T follicular helper cell (primary cell): ENCODE measurements around the gene GPX3.

Experiments
- DNase-seq: peaks from one replicate; pipeline ENCODE4 v3.0.0-alpha.2; 2020; ENCODE audit warnings: low read depth

The GPX3 gene

DNA sequence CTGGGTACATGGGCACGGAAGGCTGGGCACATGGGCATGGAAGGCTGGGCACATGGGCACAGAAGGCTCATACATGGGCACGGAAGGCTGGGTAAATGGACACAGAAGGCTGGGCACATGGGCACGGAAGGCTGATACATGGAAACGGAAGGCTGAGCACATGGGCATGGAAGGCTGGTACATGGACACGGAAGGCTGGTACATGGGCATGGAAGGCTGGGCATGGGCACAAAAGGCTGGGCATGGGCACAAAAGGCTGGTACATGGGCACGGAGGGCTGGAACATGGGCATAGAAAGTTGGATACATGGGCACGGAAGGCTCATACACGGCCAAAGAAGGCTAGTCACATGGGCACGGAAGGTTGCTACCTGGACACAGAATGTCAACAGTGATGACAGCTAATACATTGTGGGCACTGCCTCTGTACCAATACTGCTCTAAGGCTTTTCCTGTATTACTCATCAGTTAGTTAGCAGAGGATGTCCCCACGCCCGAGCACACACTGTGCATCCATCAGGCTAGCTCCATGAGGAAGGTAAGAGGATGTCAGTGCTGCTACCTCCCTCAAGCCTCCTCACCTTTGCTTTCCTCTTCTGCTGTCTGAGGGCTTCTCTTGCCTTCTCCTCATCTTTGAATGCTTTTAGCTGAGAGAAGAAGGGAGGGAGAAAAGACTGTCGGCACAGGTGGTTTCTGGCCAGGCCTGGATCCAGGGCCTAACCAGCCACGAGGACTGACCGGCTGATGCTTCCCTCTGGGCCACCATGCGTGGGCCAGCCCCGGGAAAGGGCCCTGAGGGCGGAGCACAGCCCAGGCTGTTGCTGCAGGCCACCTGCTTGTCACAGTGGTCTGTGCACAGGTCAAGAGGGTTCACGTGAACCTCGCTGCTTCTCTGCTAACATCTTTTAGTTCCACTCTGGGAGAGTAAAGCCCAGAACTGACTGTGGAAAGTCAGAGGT, 14.3 kb downstream of the GPX3 start:
- no peak for DNase-seq

DNA sequence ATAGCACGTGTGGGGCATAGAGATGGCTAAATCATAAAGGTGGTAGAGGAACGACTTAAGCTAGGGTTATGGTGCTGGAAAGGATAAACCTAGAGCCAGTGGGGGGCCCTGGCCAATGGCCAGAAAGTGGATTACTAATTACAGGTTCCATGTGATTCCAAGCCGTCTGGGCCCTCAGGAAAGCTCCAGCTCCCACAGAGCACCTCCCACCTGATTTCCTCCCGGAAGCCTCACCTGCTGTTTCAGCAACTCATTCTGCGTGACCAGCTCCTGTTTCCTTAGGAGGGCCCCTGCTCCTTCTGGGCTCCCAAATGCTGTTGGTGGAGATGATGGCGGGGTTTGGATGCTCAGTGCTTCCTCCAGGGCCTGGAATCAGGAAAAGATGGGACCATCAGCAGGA, 16.2 kb downstream of the GPX3 start:
- DNase-seq, result no peak

DNA sequence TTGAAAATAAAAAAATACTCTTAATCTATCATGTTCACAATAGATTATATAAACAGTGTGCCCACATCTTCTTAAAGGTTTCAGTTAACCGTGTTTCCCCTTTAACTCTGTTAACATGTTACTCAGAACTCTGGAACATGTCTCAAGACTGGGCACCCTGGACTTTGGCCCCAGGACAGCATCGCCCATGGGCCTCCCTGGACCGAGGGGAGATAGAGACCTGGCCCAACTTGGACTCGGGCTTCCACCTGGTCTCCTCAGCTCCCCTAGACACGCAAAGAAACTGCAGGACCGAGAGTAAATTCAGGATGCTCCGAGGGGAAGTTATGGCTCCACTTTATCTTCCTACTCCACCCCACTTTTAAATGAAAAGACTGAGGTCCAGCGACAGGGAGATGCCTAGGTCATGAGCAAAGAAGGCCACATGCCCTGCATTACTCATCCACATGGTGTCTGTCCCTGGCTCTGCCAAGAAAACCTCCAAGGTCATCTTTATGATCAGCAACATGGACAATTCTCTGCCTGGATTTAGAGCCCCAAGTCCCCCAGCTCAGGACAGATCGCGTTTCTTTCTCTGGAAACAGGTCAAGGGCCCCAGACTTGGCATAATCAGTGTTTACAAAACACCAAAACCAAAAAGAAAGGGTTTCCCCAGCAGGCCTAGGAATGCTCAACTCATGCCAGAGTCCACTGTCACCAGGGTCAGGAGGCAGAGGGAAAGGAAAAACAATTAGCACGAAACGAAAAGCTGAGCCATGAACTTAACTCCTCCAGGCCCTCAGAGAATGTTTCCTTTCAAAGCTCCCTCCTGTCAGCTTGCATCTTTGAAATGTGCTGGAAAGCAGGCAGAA, 17.4 kb downstream of the GPX3 start:
- DNase-seq, result no peak

DNA sequence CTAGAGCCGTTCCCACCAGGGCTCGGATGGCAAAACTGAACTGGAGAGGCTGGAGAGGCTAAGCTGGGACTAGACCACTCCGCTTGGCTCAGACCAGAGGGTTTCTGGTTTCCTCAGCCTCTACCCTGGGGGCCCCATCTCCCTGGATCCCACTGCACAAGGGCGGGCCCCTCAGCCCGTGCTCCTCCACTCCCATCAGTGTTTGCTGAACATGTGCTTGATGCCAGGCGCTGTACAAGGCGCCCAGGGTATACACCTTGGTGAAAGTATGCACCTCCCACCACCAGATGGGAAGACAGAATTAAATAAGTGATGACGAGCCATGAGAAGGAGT, 18.0 kb downstream of the GPX3 start:
- no peak for DNase-seq

DNA sequence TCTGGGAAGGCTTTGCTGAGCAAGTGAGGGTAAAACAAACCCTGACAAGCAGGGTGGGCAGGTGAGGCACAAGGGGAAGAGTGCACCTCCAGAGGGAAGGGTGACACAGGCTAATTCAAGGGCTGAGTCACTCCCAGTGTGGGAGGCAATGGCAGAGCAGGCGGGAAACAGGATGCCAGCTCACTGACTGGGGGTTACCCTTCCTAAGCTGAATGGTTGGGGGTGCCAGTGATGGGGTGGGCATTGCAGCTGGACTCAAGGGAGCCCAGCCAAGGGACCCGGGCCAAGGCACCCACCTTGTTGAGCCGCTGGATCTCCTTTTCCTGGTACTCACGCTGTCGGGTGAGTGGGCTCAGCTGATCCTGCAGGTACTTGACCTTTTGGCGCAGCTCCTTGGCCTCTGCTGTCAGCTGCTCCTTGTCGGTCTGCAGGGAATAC, 18.4 kb downstream of the GPX3 start:
- no peak for DNase-seq

DNA sequence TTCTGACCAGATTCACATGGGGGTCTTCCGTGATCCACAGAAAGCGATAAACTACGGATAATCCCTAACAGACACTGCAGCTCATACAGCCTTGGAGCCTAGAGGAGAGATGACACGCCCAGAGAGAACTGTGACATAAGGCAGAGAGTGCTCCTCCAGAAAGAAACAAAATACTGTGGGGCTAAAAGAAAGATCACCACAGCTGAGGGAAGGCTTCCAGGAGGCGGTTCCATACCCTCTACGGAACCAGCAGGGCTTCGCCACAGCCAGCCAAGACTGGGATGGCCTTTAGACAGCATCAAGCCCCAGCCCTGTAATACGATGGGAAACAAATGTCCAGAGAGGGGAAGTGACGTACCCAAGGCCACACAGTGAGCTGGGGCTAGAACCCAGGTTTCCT, 19.3 kb downstream of the GPX3 start:
- no peak for DNase-seq

DNA sequence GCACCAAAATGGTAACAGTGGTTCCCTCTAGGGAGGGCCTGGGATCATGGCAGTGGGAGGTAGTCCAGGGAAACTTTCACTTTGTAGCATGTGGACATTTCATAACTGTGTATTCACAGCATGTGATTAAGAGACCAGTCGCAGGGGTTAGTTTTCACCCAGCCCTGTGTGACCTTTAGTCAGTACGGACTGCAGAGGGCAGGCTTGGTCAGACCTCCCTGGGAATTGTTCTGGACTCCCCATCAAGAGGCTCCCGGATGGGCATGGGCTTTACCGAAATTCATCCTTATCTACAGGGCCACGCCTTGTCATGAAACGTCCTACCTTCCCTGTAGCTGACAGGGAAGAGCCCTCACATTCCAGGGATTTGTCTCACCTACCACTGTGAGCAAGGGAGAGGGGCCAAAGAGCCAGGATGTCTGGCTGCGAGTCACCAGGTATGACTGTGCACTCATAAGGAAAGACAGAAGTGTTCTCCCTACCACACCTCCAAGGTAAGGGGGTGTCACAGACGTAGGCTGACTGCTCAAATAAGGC, 19.9 kb downstream of the GPX3 start:
- DNase-seq, result no peak

DNA sequence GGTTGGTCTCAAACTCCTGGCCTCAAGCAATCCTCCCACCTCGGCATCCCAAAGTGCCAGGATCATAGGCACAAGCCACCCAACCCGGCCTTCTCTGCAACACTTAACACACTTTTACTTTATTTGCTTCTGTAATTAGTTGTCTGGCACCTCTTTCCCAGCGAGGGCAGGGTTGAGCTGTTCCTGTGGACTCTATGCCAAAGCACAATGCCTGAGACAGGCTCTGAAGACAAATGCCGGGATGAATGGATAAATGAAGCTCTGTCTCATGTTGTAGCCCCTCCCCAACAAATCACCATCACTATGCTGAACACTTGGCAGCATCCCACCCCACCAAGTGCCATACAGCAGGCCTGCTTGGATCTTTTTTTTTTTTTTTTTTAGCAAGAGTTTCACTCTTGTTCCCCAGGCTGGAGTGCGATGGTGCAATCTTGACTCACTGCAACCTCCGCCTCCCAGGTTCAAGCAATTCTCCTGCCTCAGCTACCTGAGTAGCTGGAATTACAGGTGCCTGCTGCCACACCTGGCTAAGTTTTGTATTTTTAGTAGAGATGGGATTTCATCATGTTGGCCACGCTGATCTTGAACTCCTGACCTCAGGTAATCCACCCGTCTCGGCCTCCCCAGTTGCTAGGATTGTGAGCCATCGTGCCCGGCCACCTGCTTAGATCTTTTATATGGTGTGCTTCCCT, 21.3 kb downstream of the GPX3 start:
- no peak for DNase-seq

DNA sequence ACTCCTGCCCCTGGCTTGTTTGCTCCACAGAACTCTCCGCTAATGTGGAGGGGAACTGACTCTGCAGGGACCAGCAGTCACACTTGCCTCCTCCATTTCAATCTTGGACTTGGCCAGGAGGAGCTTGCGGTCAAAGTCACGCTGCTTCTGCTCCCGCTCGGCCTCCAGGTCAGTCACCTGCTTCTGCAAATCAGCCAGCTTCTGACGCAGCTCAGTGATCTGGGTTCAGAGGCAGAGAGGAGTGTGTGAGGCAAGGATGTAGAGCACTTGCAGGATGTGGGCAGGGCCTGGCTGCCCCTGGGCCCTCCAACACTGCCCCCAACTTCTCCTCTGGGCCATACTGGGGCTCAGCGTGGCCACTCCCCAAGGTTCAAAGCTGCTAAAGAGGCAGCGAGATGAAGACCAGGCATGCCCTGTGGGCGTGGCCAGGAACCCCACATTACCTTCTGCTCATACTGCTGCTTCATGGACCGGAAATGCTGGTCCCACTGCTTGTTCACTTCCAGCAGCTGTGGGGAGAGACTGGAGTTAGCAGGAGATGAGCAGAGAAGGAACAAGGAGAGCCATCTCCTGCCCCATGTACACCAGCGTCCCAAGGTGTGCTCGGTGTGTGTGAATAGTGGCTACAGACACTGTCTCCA, 22.2 kb downstream of the GPX3 start:
- no peak for DNase-seq

DNA sequence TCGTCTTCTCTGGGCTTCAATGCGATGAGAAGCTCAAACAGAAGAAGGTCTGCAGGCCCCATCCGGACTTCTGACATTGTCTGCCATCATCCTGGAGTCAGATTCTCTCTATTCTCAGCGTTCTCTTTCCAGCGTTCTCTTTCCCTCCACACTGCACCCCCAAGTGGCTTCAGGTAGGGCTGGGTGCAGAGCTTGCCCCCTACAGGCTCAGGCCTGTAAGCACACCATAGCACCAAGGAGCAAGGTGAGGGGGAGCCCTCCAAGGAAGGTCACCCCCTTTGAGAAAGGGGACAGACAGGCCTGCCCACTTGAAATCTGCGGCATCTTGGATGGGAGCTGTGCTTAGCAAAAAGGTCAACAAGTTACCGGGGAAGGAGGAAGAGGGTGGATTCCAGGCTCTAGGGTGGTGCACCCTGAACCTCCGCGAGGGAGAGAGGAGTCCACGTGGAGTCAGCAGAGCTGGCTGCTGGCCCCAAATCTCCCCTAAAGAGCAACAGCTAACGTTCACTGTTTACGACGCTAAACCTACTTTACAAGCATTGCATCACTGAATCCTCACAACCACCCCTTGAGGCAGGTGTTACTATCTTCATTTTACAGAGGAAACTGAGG, 27.5 kb downstream of the GPX3 start:
- no peak for DNase-seq

DNA sequence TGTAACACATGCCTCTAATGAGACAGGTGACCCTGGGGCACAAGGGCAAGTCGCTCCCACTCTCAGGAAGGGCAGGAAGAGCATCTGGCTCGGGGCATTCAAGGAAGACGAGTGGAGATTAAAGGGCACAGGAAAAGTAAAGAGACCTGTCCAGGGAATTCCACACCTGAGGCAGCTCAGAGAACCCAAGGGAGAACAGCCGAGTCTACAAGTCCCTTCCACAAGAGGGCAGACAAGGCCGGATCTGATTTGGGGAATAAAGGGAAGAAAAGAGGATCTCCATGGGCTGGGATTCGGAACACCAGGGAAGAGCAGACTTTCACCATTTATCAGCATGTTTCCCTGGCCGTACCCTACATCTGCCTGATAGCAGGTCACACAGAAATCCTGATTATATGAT, 28.1 kb downstream of the GPX3 start:
- no peak for DNase-seq

DNA sequence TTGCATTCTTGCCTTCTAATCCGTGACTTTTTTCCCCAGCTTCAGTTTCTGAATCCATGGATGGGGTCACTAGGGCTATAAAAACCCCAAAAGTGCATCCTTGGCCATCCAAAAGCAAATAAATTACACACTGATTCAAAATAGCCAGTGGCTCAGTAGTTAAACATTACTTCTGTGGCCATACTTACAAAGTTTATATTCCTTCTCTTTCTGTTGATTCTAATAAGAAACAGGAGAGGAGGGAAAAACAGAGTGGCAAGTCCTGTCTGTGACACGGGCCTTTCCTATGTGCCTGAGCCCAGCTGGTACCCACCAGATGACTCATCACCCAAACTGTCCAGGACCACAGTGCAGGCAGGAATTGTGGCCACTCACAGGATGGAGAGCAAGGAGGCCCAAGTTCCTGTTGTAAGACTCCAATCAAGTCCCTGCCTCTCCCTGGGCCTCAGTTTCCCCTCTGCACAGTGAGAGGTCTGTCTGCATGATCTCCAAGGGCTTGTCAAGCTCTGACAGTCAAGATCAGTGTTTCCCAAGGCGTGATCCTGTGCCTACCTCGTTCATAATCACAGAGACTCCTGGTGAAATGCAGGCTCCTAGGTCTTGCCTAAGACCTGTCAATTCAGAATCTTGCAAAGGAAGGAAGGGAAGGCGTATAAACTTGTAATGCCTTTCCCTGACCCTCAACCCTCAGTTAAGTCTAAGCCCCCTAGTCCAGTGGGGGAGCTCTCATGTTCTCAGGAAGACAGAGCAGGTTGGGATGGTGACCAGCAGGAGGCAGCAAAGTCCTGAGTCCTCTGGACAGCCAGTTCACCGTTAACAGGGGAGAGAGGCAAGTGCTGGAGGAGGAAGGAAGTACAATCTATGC, 30.9 kb downstream of the GPX3 start:
- peak; percentile 56 for DNase-seq

DNA sequence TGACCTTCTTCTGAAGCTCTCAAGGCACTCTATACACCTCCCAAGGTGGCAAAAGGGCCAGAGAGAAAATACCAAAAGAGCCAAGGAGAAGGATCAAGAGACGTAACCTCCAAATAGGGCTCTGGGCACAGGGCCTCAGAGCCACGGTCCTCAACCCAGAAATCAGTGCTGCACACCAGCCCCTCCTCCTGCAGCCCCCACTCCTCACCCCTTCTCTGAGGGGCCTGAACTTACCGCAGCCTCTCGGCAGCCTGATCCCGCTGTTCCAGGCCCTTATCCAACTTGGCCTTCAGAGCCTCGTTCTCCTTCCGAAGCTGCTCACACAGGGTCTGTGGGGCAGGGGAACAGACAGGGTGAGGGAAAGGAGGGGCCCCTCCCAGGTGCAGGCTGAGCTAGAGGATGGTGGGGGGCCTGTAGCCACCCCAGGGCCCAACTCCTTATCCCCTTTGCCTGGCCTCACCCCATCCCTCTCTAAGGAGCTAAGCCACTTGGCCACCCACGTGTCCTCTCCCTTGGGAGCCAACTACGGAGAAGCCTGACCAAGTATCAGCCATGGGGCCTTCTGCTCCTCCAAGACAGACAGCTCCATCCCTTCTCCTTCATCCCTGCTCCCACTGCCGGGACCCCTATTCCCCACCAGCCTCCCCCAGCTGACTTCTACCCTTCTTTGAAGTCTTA, 31.7 kb downstream of the GPX3 start:
- no peak for DNase-seq

DNA sequence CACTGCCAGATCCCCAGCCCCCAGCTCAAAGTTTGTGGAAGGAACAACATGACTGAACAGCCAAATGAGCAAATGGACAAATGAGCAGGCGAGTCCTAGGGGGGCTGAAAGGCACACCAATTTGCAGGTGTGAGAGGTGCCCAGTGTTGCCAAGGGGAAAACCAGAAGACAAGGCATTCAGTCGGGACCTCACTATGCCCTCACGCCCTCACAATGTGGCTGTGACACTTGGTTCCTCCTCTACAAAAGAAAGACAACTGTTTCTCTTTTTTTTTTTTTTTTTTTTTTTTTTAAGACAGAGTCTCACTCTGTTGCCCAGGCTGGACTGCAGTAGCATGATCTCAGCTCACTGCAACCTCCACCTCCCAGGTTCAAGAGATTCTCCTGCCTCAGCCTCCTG, 32.4 kb downstream of the GPX3 start:
- DNase-seq, result no peak

DNA sequence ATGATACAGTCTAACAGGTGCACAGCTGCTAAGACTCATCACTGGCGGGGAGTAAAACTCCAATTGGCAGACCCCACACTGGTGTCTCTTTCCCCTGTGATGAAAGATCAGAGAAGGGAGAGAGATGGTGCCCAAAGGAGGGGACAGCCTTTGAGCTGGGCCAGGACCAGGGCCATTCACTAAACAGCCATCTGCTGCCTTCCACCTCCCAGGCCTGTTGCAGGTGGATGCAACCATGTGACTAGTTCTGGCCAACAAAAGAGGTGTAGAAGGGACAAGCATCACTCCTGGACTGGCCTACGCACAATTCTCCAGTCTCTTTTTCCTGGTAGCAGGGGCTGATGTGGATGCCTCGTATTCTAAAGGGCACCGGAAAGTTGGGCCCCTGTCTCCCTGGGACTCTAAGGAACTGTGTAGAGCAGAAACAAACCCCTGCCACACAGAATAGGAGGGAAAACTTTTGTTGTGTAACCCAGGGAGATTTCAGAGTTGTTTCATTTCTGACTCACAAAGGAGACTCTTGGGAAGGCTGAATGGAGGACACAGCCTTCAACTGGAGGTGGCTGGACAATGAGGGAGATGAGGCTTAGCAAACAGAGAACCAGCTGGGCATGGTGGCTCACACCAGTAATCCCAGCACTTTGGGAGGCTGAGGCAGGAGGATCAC, 33.5 kb downstream of the GPX3 start:
- DNase-seq, result no peak

DNA sequence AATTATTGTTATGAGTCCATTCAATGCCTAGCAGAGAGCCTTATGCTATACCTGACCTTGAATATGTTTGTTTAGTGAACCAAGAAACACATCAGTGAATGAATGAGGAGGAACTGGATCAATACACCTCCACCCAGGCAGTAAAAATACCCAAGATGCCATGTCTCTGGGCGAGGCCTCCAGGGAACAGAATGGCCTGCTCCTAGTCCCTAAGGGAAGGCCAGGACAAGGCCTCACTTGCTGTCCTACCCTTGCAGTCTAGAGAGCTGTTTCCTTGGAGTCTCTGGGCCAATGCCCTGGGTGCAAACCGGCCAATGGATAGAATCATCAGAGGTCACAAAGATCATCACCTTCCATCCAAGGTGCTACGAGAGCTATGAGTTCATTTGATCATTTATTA, 34.3 kb downstream of the GPX3 start:
- no peak for DNase-seq

DNA sequence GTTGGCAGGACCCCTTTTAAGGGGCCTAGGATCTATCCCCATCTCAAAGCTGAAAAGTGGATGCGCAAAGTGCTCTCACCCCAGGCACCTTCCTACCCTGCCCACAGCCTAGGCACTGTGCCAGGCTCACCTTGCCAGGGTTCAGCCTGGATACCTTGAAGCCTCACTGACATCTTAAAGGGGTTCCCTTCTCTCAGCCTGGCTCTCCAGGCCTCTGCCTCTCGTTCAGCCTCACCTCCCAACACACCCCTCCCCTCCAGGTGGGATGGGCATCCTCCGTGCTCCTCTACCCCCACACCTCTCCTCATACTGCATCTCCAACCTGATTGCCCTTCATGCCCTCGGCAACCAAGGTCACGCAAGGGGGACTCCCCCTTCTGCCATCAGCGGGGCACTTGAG, 34.9 kb downstream of the GPX3 start:
- DNase-seq, result no peak

DNA sequence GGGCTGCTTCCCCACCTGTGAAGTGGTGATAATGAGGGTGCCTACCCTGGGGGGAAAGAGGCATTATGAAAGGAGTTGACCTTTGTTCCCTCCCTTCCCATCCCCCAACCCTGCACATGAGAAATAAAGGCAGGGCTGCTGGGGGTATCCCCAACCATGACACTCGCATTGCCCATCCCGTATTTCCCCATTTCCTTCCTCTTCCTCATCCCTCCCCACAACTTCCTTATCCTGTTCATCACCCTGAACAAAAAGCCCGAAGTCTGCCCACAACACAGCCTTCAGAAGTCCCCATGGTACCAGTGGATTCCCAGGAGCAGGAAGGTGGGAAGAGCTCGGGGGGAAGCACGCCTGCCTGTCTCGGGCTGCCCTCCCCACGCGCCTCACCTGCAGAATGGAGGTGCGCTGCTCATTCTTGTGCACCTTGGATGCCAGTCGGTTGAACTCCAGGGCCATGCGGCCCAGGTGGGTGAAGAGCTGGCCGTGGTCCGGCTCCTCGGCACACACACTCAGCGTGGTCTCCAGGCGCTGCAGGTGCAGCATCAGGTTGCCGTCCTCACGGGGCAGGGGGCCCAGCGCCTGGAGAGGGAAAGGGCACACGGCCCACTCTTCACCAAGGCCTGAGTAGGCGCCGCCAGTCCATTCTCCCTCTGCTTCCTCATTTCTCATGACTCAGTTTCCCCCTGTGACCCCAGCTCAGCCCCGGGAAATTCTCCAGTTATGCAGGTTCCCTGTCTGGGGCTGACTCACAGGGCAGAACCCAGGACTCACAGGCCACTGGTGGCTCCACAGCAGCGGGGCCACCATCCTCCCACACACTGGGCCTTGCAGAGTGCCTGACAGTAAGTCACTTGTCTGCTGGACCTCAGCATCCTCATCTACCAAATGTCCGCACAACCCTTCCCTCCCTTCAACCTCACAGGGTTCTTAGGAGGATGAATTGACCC, 36.3 kb downstream of the GPX3 start:
- no peak for DNase-seq
